GM10847 (cell line): ENCODE measurements around the gene ARFIP1.

Source experiments
- POLR2A ChIP-seq: IDR thresholded peaks from 2 replicates; pipeline ENCODE4 v1.6.1; 2011; ENCODE audit not compliant: insufficient read length; ENCODE audit errors: extremely low read depth

ARFIP1 gene

GRCh38 chr4:152937336-152938236, 157.8 kb downstream of the ARFIP1 start:
- TF ChIP-seq POLR2A: no peak

- TF ChIP-seq POLR2A: no peak
These were observed 158.6 kb downstream of the ARFIP1 start for GRCh38 chr4:152938237-152938947.

GRCh38 chr4:152939621-152940020, 159.9 kb downstream of the ARFIP1 start:
- TF ChIP-seq POLR2A: no peak

DNA sequence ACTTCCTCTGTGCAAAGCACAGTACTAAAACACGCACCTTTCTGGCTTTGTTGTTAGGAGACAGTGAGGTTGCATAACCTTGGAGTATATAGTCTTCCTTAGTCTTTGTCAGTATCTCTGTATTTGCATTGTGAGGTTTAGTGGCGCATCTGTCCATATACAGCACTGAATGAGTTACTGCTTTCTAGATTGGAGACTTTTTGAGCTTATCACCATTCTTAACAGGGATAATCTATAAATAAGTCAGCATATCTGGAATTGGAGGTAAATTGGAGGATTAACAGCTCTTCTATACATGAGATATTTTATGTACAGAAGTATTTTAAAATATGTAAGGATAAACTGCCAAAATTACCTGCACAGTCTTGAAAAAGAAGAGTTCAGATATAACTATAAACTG, 160.7 kb downstream of the ARFIP1 start:
- no peak for TF ChIP-seq POLR2A

- no peak for TF ChIP-seq POLR2A
These were observed 161.7 kb downstream of the ARFIP1 start for GRCh38 chr4:152941411-152941810.

- no peak for TF ChIP-seq POLR2A
These were observed 162.6 kb downstream of the ARFIP1 start for GRCh38 chr4:152942346-152942745.

DNA sequence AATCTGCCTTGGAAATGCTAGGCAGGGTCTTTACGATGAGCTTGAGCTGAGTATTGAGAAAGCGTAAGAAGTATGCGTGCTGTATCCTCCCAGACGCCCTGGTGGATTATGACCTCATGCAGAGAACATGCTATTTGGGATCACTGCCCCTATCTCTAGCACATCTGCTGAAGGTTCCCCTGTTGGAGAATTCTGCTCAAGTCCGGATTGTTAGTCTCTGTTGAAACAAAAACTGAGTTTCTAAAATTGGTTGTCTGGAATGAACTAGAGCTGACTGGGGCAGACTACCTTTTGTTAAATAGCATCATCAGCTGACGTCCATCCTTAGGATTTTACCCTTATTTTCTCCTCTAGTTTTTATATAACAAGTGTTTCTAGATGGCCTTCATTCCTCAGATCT, 163.9 kb downstream of the ARFIP1 start:
- no peak for TF ChIP-seq POLR2A

DNA sequence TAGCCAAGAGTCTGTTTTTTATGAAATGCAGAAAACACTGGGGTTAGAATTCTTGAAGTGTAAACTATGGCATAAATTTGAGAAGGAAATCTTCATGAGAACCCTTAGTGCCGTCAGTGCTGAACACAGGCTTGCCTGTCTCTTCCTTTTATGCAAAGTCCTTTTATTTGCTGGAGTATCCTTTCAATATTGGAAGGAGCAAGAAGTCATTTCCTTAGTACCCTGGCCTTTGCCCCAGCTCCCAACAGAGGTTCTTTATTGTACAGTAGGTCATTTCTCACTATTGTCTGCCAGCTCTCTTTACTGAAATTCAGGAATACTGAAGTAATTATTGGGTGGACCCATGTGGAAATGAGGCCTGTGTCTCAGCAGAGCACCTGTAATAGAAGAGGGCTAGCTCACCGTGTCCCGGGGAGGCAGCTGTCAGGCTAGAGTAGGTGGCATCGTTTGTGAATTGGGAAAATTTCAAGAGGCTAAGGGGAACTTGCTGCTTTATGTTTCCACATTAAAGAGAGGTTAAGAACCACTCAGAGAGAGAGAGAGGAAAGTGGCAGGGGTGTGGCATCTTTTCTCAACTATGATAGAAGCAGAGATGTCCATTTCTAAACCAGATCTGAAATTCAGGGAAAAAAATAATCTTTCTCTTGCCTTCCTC, 165.0 kb downstream of the ARFIP1 start:
- TF ChIP-seq POLR2A: no peak

- TF ChIP-seq POLR2A: no peak
These were observed 165.9 kb downstream of the ARFIP1 start for GRCh38 chr4:152945639-152946038.

DNA sequence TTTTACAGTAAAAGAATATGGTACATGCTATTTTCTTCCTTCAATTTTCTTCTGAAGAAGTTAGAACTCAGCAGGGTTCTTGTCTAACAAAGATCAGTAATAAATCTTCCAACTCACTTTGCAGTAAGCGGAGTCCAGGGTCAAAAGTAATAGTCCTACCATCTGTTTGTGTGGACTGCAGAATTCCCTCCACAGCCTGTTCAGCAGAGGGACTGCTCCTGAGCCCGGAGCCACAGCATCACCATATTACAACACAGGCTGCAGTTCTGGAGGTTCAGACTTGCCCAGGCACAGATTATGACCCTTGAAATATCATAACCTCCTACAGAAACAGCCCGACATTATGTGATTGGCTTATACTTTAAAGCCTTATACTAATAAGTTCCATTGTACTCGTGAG, 166.7 kb downstream of the ARFIP1 start:
- no peak for TF ChIP-seq POLR2A

- TF ChIP-seq POLR2A: no peak
These were observed 167.6 kb downstream of the ARFIP1 start for GRCh38 chr4:152947311-152947710.

DNA sequence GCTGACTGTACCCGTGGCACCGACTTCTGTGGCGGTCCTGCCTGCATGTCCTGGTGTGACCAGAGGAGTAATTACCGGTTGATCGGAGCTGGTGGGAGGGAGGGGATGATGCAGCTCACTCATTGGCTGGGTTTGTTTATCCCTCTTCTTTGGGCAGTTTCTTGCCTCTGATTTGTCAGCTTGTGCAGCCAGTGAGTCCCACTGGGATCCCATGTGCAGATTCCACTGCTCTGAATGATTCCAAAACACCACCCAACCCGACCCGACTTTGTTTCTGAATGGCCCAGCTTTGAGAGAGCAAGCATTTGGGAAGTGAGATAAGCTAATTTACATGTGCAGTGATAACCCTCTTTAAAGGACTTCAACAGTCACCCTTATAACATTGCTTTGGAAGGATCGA, 170.2 kb downstream of the ARFIP1 start:
- TF ChIP-seq POLR2A: no peak

GRCh38 chr4:152950402-152951274, 170.9 kb downstream of the ARFIP1 start:
- TF ChIP-seq POLR2A: no peak

DNA sequence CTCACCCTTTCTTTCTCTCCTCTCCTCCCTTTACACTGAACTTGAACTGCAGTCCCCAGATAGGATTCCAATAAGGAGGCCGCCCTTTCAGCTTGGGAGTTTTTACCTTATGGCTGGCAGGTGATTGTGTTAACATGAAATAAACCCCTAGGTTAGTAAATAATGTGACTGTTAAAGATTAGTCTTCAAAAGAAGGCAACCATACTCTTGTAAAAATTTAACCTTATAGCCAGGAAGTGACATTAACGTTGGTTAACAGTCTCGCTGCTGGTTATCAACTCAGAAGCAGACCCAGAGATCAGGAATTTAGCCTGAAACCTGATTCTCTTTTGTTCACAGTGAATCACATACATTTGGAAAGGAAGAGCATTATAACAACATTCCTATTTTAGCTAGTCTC, 171.6 kb downstream of the ARFIP1 start:
- no peak for TF ChIP-seq POLR2A

GRCh38 chr4:152953514-152953913, 173.8 kb downstream of the ARFIP1 start:
- no peak for TF ChIP-seq POLR2A
